Measurements from ENCODE around the gene ELP4.
"Not testable (repeated sequence)": the region's sequence is repeated elsewhere in the genome, so short reads cannot be mapped to it uniquely, and the experiment has no call there.

ELP4 gene

GRCh38 chr11:31531293-31531692 is 21.7 kb downstream of the ELP4 start:
- H3K27ac ChIP-seq: no peak overlapping the region
- no peak for TF ChIP-seq CTCF (conservative IDR thresholded peaks at IDR 0.05; ENCODE audit: low read depth)
- CTCF ChIA-PET: no interaction called here
- POLR2A ChIA-PET (ENCODE audit: low non-redundant PET): no interaction called here
- DNase-seq (ENCODE audit: low spot score): no peak

DNA sequence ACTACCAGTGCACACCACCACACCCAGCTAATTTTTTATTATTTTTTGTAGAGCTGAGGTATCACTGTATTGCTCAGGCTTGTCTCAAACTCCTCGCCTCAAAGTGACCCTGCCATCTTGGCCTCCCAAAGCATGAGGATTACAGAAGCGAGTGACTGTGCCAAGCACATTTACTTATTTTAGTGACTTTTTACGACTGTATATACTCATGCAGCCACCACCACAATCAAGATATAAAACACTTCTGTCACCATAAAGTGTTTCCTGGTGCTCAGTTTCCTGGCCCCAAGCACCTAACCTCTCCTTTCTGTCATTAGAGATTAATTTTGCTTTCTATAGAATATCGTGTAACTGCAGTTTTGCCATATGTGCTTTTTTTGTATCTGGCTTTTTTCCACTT is 25.9 kb downstream of the ELP4 start:
- POLR2A ChIA-PET (ENCODE audit: low non-redundant PET): no interaction called here
- CTCF ChIA-PET: no interaction called here
- no peak overlapping the region for H3K27ac ChIP-seq
- TF ChIP-seq CTCF (conservative IDR thresholded peaks at IDR 0.05; ENCODE audit: low read depth): no peak
- DNase-seq (ENCODE audit: low spot score): no peak

GRCh38 chr11:31542862-31543261 is 33.3 kb downstream of the ELP4 start:
- CTCF ChIA-PET: interaction anchor here (0.6 kb wide), 1 partner anchor 434 kb away, joined by 3 read pairs; no protein-coding TSS in a partner anchor
- no peak for TF ChIP-seq CTCF (conservative IDR thresholded peaks at IDR 0.05; ENCODE audit: low read depth)
- H3K27ac ChIP-seq: no peak overlapping the region
- POLR2A ChIA-PET (ENCODE audit: low non-redundant PET): no interaction called here
- no peak for DNase-seq (ENCODE audit: low spot score)

GRCh38 chr11:31555938-31556337 is 46.4 kb downstream of the ELP4 start:
- H3K27ac ChIP-seq: no peak overlapping the region
- CTCF ChIA-PET: no interaction called here
- no peak for DNase-seq (ENCODE audit: low spot score)
- TF ChIP-seq CTCF (conservative IDR thresholded peaks at IDR 0.05; ENCODE audit: low read depth): no peak
- POLR2A ChIA-PET (ENCODE audit: low non-redundant PET): no interaction called here

- ChIA-PET CTCF (interaction anchor here (0.6 kb wide), 1 partner anchor 12 kb away, joined by 3 read pairs; no protein-coding TSS in a partner anchor), POLR2A (ENCODE audit: low non-redundant PET) (no interaction called here)
- no peak for DNase-seq (ENCODE audit: low spot score)
- TF ChIP-seq CTCF (conservative IDR thresholded peaks at IDR 0.05; ENCODE audit: low read depth): no peak
- no peak overlapping the region for H3K27ac ChIP-seq
Measured at GRCh38 chr11:31558001-31558400, 48.4 kb downstream of the ELP4 start.

GRCh38 chr11:31560842-31561476 is 51.4 kb downstream of the ELP4 start:
- no peak for DNase-seq (ENCODE audit: low spot score)
- TF ChIP-seq CTCF (conservative IDR thresholded peaks at IDR 0.05; ENCODE audit: low read depth): no peak
- H3K27ac ChIP-seq: no peak overlapping the region
- POLR2A ChIA-PET (ENCODE audit: low non-redundant PET): no interaction called here
- CTCF ChIA-PET: no interaction called here

DNA sequence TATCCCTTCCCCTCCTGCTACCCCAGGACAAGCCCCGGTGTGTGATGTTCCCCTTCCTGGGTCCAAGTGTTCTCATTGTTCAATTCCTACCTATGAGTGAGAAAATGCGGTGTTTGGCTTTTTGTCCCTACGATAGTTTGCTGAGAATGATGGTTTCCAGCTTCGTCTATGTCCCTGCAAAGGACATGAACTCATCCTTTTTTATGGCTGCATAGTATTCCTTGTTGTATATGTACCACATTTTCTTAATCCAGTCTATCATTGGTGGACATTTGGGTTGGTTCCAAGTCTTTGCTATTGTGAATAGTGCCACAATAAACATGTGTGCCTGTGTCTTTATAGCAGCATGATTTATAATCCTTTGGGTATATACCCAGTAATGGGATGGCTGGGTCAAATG is 55.0 kb downstream of the ELP4 start:
- CTCF ChIA-PET; DNase-seq (ENCODE audit: low spot score); H3K27ac ChIP-seq; POLR2A ChIA-PET (ENCODE audit: low non-redundant PET): not testable (repeated sequence)

- CTCF ChIA-PET; POLR2A ChIA-PET (ENCODE audit: low non-redundant PET); H3K27ac ChIP-seq; DNase-seq (ENCODE audit: low spot score): not testable (repeated sequence)
Measured at GRCh38 chr11:31574133-31574532, 64.6 kb downstream of the ELP4 start.

DNA sequence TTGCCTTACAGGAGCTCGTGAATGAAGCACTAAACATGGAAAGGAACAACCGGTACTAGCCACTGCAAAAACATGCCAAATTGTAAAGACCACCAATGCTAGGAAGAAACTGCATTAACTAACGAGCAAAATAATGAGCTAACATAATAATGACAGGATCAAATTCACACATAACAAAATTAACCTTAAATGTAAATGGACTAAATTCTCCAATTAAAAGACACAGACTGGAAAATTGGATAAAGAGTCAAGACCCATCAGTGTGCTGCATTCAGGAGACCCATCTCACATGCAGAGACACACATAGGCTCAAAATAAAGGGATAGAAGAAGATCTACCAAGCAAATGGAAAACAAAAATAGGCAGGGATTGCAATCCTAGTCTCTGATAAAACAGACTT is 66.2 kb downstream of the ELP4 start:
- H3K27ac ChIP-seq; CTCF ChIA-PET; POLR2A ChIA-PET (ENCODE audit: low non-redundant PET); DNase-seq (ENCODE audit: low spot score): not testable (repeated sequence)

DNA sequence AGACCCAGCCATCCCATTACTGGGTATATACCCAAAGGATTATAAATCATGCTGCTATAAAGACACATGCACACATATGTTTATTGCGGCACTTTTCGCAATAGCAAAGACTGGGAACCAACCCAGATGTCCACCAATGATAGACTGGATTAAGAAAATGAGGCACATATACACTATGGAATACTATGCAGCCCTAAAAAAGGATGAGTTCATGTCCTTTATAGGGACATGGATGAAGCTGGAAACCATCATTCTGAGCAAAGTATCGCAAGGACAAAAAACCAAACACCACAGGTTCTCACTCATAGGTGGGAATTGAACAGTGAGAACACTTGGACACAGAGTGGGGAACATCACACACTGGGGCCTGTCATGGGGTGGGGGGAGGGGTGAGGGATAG is 69.8 kb downstream of the ELP4 start:
- DNase-seq (ENCODE audit: low spot score); POLR2A ChIA-PET (ENCODE audit: low non-redundant PET); CTCF ChIA-PET; H3K27ac ChIP-seq: not testable (repeated sequence)
